Stromal cell of bone marrow (primary cell): ENCODE data around the gene TFB1M.
A peak's percentile ranks its signal among the peaks of the same experiment; 100 is the strongest.

ENCODE experiments used
- DNase-seq: peaks from one replicate; pipeline ENCODE4 v3.0.0-alpha.2; 2012; ENCODE audit warnings: low read depth

TFB1M gene

GRCh38 chr6:155263373-155264063 lies 50.8 kb downstream of the TFB1M start, which contains the start of gene CLDN20:
TSS of gene CLDN20 (plus strand) at chr6:155264013. CDS start at chr6:155275720, 11,707 bp downstream.
- no peak for DNase-seq

- no peak for DNase-seq
These were observed 51.6 kb downstream of the TFB1M start for GRCh38 chr6:155262655-155263054.

- no peak for DNase-seq
These were observed 53.0 kb downstream of the TFB1M start for GRCh38 chr6:155261111-155261900.

GRCh38 chr6:155260686-155261085 lies 53.6 kb downstream of the TFB1M start:
- no peak for DNase-seq

- DNase-seq: no peak
These were observed 54.4 kb downstream of the TFB1M start for GRCh38 chr6:155259897-155260296.

GRCh38 chr6:155259204-155259603 lies 55.1 kb downstream of the TFB1M start:
- DNase-seq: no peak

GRCh38 chr6:155257796-155258195 lies 56.5 kb downstream of the TFB1M start:
- no peak for DNase-seq

- DNase-seq: no peak
These were observed 58.0 kb downstream of the TFB1M start for GRCh38 chr6:155256122-155256795.

- DNase-seq: no peak
These were observed 60.1 kb downstream of the TFB1M start for GRCh38 chr6:155254139-155254538.

GRCh38 chr6:155253337-155253736 lies 60.9 kb downstream of the TFB1M start:
- DNase-seq: no peak

GRCh38 chr6:155252581-155252980 lies 61.7 kb downstream of the TFB1M start:
- DNase-seq: no peak

GRCh38 chr6:155250701-155251381 lies 63.4 kb downstream of the TFB1M start:
- no peak for DNase-seq

GRCh38 chr6:155248008-155249001 lies 66.0 kb downstream of the TFB1M start:
- DNase-seq: peak; percentile 60

GRCh38 chr6:155247618-155248007 lies 66.7 kb downstream of the TFB1M start:
- DNase-seq: peak; percentile 18

GRCh38 chr6:155246825-155247224 lies 67.5 kb downstream of the TFB1M start:
- DNase-seq: no peak

GRCh38 chr6:155245831-155246230 lies 68.5 kb downstream of the TFB1M start:
- no peak for DNase-seq

GRCh38 chr6:155245193-155245592 lies 69.1 kb downstream of the TFB1M start:
- DNase-seq: no peak

GRCh38 chr6:155244434-155244833 lies 69.8 kb downstream of the TFB1M start:
- no peak for DNase-seq

GRCh38 chr6:155241966-155242365 lies 72.3 kb downstream of the TFB1M start:
- no peak for DNase-seq

- no peak for DNase-seq
These were observed 73.2 kb downstream of the TFB1M start for GRCh38 chr6:155240905-155241600.
